HFFc6 (cell line): Measurements from ENCODE around the gene LEMD2. TPM values are rescaled to one million over a fixed set of nuclear protein-coding genes. Genes with fewer than 3 reads are reported as not detected.

Source experiments
- DNase-seq: peaks from one replicate; pipeline ENCODE4 v3.0.0-alpha.2; 2018
- H3K27ac Mint-ChIP-seq: 2 replicates; pipeline ENCODE4 v1.8.0; 2020; ENCODE audit warnings: mild to moderate bottlenecking, mixed read lengths
- H3K27me3 Mint-ChIP-seq: 2 replicates; pipeline ENCODE4 v1.8.0; 2021; ENCODE audit warnings: mild to moderate bottlenecking, moderate library complexity, mixed read lengths; ENCODE audit not compliant: insufficient read depth
- H3K36me3 Mint-ChIP-seq: 2 replicates; pipeline ENCODE4 v1.8.0; 2021; ENCODE audit warnings: low read depth, mixed read lengths
- H3K4me1 Mint-ChIP-seq: 2 replicates; pipeline ENCODE4 v1.8.0; 2020; ENCODE audit warnings: low read depth, mixed read lengths
- H3K4me3 Mint-ChIP-seq: 2 replicates; pipeline ENCODE4 v1.8.0; 2020; ENCODE audit warnings: mild to moderate bottlenecking, moderate library complexity, mixed read lengths
- H3K9me3 Mint-ChIP-seq: 2 replicates; pipeline ENCODE4 v1.8.0; 2020; ENCODE audit warnings: mild to moderate bottlenecking, mixed read lengths
- total RNA-seq, 6 experiments: library from RNA; stranded (reverse); fragmentation: NEBNext Ultra II Directional; extraction: Animal tissue kit (Norgen Biotek cat#: 25700); gene quantifications; 2 replicates in 1 of 6; 3 replicates in 5 of 6; pipeline ENCODE4 v1.2.3, GENCODE V29; 2021
- TF ChIP-seq, protein P1 (sequence below): fragments of 200-600 bp; sonication (generic); IDR thresholded peaks from 2 replicates; pipeline ENCODE4 v1.5.0; 2021; ENCODE audit warnings: antibody characterized with exemption, mild to moderate bottlenecking

The LEMD2 gene
- total RNA-seq, 6 experiments from 2014 or later: 42.4 to 46.7 (median 44.9) TPM

GRCh38 chr6:33737267-33738026 lies 51.5 kb downstream of the LEMD2 start:
- H3K4me3 Mint-ChIP-seq: no peak overlapping the region

GRCh38 chr6:33735216-33735615 lies 53.7 kb downstream of the LEMD2 start:
- DNase-seq: no peak
- TF ChIP-seq, protein P1, sequence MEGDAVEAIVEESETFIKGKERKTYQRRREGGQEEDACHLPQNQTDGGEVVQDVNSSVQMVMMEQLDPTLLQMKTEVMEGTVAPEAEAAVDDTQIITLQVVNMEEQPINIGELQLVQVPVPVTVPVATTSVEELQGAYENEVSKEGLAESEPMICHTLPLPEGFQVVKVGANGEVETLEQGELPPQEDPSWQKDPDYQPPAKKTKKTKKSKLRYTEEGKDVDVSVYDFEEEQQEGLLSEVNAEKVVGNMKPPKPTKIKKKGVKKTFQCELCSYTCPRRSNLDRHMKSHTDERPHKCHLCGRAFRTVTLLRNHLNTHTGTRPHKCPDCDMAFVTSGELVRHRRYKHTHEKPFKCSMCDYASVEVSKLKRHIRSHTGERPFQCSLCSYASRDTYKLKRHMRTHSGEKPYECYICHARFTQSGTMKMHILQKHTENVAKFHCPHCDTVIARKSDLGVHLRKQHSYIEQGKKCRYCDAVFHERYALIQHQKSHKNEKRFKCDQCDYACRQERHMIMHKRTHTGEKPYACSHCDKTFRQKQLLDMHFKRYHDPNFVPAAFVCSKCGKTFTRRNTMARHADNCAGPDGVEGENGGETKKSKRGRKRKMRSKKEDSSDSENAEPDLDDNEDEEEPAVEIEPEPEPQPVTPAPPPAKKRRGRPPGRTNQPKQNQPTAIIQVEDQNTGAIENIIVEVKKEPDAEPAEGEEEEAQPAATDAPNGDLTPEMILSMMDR: no peak
- Mint-ChIP-seq H3K9me3 (no peaks in the 10 kb centered on the region), H3K4me1 (peaks cover 7% of the 10 kb centered on the region; the same call in 1 of the 2 replicates), H3K36me3 (no peaks in the 10 kb centered on the region), H3K27me3 (peaks cover 15% of the 10 kb centered on the region), H3K4me3 (no peak overlapping the region), H3K27ac (no peak overlapping the region)

More at GRCh38 chr6:33737267-33738026, 51.5 kb downstream of the LEMD2 start:
- Mint-ChIP-seq H3K9me3 (no peaks in the 10 kb centered on the region), H3K27ac (no peak overlapping the region), H3K36me3 (no peaks in the 10 kb centered on the region), H3K4me1 (peaks cover 7% of the 10 kb centered on the region; the same call in 1 of the 2 replicates), H3K27me3 (peaks cover 4% of the 10 kb centered on the region)
- DNase-seq: no peak
- TF ChIP-seq, protein P1: no peak

- DNase-seq: no peak
- no peak overlapping the region for H3K27ac Mint-ChIP-seq
- TF ChIP-seq, protein P1: no peak
- peaks cover 25% of the 10 kb centered on the region for H3K27me3 Mint-ChIP-seq
- no peaks in the 10 kb centered on the region for H3K36me3 Mint-ChIP-seq
- H3K4me1 Mint-ChIP-seq: peaks cover 7% of the 10 kb centered on the region; the same call in 1 of the 2 replicates
- H3K9me3 Mint-ChIP-seq: no peaks in the 10 kb centered on the region
- no peak overlapping the region for H3K4me3 Mint-ChIP-seq
These were observed 55.3 kb downstream of the LEMD2 start for GRCh38 chr6:33733709-33734007.

DNA sequence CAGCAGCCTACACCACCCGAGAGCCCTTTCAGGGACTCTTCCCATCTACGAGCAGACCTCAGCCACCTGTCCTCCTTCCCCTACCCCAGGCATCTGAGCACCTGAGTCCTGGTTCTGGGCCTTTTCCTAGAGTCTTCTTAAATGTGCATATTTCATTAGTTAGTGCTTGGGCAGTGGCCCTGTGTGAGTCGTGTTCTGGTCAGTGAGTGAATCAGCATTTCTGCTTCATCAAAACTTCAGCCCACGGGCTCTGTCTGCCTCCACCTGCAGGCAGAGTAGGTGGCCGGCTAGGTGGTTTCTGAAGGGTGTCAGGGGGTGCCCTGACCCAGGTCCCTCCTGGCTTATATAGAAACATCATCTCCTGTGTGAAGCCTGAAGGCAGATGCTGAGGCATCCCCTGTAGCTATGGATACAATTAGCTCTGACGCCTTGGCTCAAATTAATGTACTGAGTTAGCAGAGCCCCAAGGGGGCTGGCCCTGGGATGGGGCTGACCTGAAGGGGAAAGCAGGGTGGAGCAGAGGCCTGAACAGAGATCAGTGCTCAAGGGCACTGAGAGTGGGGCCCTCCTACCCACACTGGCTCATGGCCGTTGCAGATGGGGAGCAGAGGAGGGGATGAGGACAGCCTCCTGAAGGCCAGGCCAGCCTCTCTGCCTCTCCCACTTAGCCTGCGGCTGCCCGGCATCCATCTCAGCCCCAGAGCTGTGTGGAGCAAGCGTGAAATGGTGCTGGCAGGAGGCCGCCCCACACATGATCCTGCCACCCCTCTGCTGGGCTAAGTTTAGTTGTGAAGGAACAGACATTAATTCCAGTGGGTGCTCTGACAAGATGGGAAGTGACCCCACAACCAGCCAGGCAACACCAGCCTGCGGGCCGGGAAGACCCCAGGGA lies 55.9 kb downstream of the LEMD2 start:
- H3K9me3 Mint-ChIP-seq: no peaks in the 10 kb centered on the region
- DNase-seq: no peak
- no peak overlapping the region for H3K4me3 Mint-ChIP-seq
- peaks cover 7% of the 10 kb centered on the region; the same call in 1 of the 2 replicates for H3K4me1 Mint-ChIP-seq
- TF ChIP-seq, protein P1: no peak
- H3K27ac Mint-ChIP-seq: no peak overlapping the region
- H3K36me3 Mint-ChIP-seq: no peaks in the 10 kb centered on the region
- H3K27me3 Mint-ChIP-seq: peaks cover 27% of the 10 kb centered on the region

GRCh38 chr6:33732385-33732784 lies 56.5 kb downstream of the LEMD2 start:
- Mint-ChIP-seq H3K9me3 (no peaks in the 10 kb centered on the region), H3K27ac (no peak overlapping the region), H3K4me1 (peaks cover 7% of the 10 kb centered on the region; the same call in 1 of the 2 replicates), H3K27me3 (peaks cover 27% of the 10 kb centered on the region), H3K4me3 (no peak overlapping the region), H3K36me3 (no peaks in the 10 kb centered on the region)
- no peak for DNase-seq
- TF ChIP-seq, protein P1: no peak
